Nasal cavity respiratory epithelium epithelial cell of viscerocranial mucosa (primary cell): ENCODE results near the gene ZNF17. TPM values are rescaled to one million over a fixed set of nuclear protein-coding genes. Genes with fewer than 3 reads are reported as not detected.

Experiments used
- total RNA-seq: library from RNA; depleted of rRNA; stranded (reverse); fragments of >200 nt; gene quantifications from 2 replicates; pipeline ENCODE4 v1.2.3, GENCODE V29; 2014

The ZNF17 gene
- total RNA-seq = 9.6 and 13.6 TPM in 2 replicates

GRCh38 chr19:57410877-57411671 lies at the start of gene ZNF17:
Gene ZNF17, plus strand, starts transcription at chr19:57411161. Its CDS starts 2,455 bp downstream, at chr19:57413616.

GRCh38 chr19:57362997-57363687 lies 47.8 kb upstream of the ZNF17 start, which contains the start of the genes TRAPPC2B and ZNF547:
Gene TRAPPC2B, plus strand, starts transcription at chr19:57363551. Its CDS starts 1,283 bp downstream, at chr19:57364834.
Gene ZNF547, plus strand, starts transcription at chr19:57363551. Its CDS starts 5,005 bp downstream, at chr19:57368556.

GRCh38 chr19:57389730-57390598 lies 21.0 kb upstream of the ZNF17 start, which contains the start of gene ZNF548:
Gene ZNF548, plus strand, starts transcription at chr19:57389854. Its CDS starts 246 bp downstream, at chr19:57390100.

GRCh38 chr19:57435062-57435978 lies 24.4 kb downstream of the ZNF17 start, which contains the start of gene ZNF749:
Gene ZNF749, plus strand, starts transcription at chr19:57435325. Its CDS starts 254 bp downstream, at chr19:57435579.

Other genes starting within 250 kb of the ZNF17 start
- gene DUXA, start 243.7 kb upstream of the ZNF17 start, total RNA-seq = not detected in 2 replicates
- gene ZNF264, start 219.7 kb upstream of the ZNF17 start, total RNA-seq = 31.8 and 62.3 TPM in 2 replicates
- 1.2 and 1.4 TPM in 2 replicates for gene AURKC, start 180.1 kb upstream of the ZNF17 start, total RNA-seq
- 43.1 and 44.8 TPM in 2 replicates for gene ZNF805, start 170.5 kb upstream of the ZNF17 start, total RNA-seq
- 168 and 223 TPM in 2 replicates for gene ZNF460, start 130.7 kb upstream of the ZNF17 start, total RNA-seq
- 19.5 and 22.1 TPM in 2 replicates for gene ZNF543, start 90.7 kb upstream of the ZNF17 start, total RNA-seq
- gene ZNF304, start 59.9 kb upstream of the ZNF17 start, total RNA-seq = 13.3 and 15.7 TPM in 2 replicates
- 9.7 and 19.1 TPM in 2 replicates for gene TRAPPC2B, start 47.6 kb upstream of the ZNF17 start, total RNA-seq
- 4.8 and 6.5 TPM in 2 replicates for gene ZNF547, start 47.6 kb upstream of the ZNF17 start, total RNA-seq
- 28.6 and 29.7 TPM in 2 replicates for gene ZNF548, start 21.3 kb upstream of the ZNF17 start, total RNA-seq
- 32.5 and 34.0 TPM in 2 replicates for gene ZNF749, start 24.2 kb downstream of the ZNF17 start, total RNA-seq
- 0.78 and 1.0 TPM in 2 replicates for gene VN1R1, start 46.0 kb downstream of the ZNF17 start, total RNA-seq
- 14.4 and 25.0 TPM in 2 replicates for gene ZNF772, start 66.4 kb downstream of the ZNF17 start, total RNA-seq
- gene ZNF419, start 76.6 kb downstream of the ZNF17 start, total RNA-seq = 30.8 and 36.3 TPM in 2 replicates
- 29.0 and 40.1 TPM in 2 replicates for gene ZNF773, start 88.8 kb downstream of the ZNF17 start, total RNA-seq
- 8.2 and 11.7 TPM in 2 replicates for gene ZNF549, start 116.2 kb downstream of the ZNF17 start, total RNA-seq
- gene ZNF550, start 148.7 kb downstream of the ZNF17 start, total RNA-seq = 8.2 and 12.1 TPM in 2 replicates
- gene ZNF416, start 167.8 kb downstream of the ZNF17 start, total RNA-seq = 8.5 and 12.5 TPM in 2 replicates
- gene ZIK1, start 173.0 kb downstream of the ZNF17 start, total RNA-seq = 12.6 and 13.4 TPM in 2 replicates
- 3.4 and 4.4 TPM in 2 replicates for gene ZNF530, start 188.7 kb downstream of the ZNF17 start, total RNA-seq
- 24.6 and 38.4 TPM in 2 replicates for gene ZNF134, start 203.1 kb downstream of the ZNF17 start, total RNA-seq
- gene ZNF211, start 222.0 kb downstream of the ZNF17 start, total RNA-seq = 13.0 and 23.1 TPM in 2 replicates